HEK293 (cell line): ENCODE data around the gene TATDN2.

Experiments used
- CTCF ChIA-PET: fragments of 350-600 bp; formaldehyde crosslinking; extraction: SDS; loops from one replicate; lab custom pipeline; 2021; ENCODE audit warnings: antibody characterized with exemption; lab: Yijun Ruan, JAX
- POLR2A ChIA-PET: fragments of 300-600 bp; formaldehyde crosslinking; extraction: SDS; loops from one replicate; lab custom pipeline; 2020; ENCODE audit warnings: antibody characterized with exemption, inconsistent platforms; lab: Yijun Ruan, JAX
- H3K27ac ChIP-seq: fragments of 200-500 bp; sonication (Bioruptor generic); 2 replicates; pipeline ENCODE4 v1.5.1; 2014; ENCODE audit warnings: low read depth, low read length, control low read depth, inconsistent platforms; ENCODE audit errors: extremely low read depth
- H3K36me3 ChIP-seq, 2 experiments: fragments of 200-500 bp in 1 of 2; sonication (Bioruptor generic) in 1 of 2; 1 replicate in 1 of 2; 2 replicates in 1 of 2; pipeline ENCODE4 v1.5.1; 2014 to 2017; ENCODE audit warnings: inconsistent platforms in 2 of 2, low read length in 2 of 2; ENCODE audit not compliant: control insufficient read depth in 2 of 2, insufficient read depth in 1 of 2
- H3K4me1 ChIP-seq: fragments of 200-500 bp; sonication (Bioruptor generic); 2 replicates; pipeline ENCODE4 v1.5.1; 2014; ENCODE audit warnings: mild to moderate bottlenecking, low read length, inconsistent platforms; ENCODE audit not compliant: control insufficient read depth, insufficient read depth
- H3K4me3 ChIP-seq: 2 replicates; pipeline ENCODE4 v1.5.1; 2011; ENCODE audit warnings: low read depth, mild to moderate bottlenecking, control low read depth, low read length, moderate library complexity
- H3K9me3 ChIP-seq: fragments of 200-500 bp; sonication (Bioruptor generic); 2 replicates; pipeline ENCODE4 v1.5.1; 2014; ENCODE audit warnings: low read depth, low read length, inconsistent platforms; ENCODE audit not compliant: control insufficient read depth, insufficient read depth
- GLI2 ChIP-seq: fragments of 450-650 bp; formaldehyde crosslinking; IDR thresholded peaks from 2 replicates; pipeline ENCODE4; 2017; ENCODE audit warnings: missing biosample characterization, missing genetic modification characterization, low read depth, borderline replicate concordance
- GLIS1 ChIP-seq: fragments of 450-650 bp; formaldehyde crosslinking; IDR thresholded peaks from 2 replicates; pipeline ENCODE4 v1.5.1; 2016; ENCODE audit warnings: missing biosample characterization, missing genetic modification characterization
- GLIS2 ChIP-seq: fragments of 450-650 bp; formaldehyde crosslinking; IDR thresholded peaks from 2 replicates; pipeline ENCODE4 v1.5.1; 2016; ENCODE audit warnings: missing biosample characterization, missing genetic modification characterization
- INSM2 ChIP-seq: fragments of 450-650 bp; formaldehyde crosslinking; IDR thresholded peaks from 2 replicates; pipeline ENCODE4 v1.5.1; 2016; ENCODE audit warnings: missing biosample characterization, missing genetic modification characterization
- MEIS1 ChIP-seq: sonication (generic); formaldehyde crosslinking; IDR thresholded peaks from 2 replicates; pipeline ENCODE4 v1.8.1; 2022; ENCODE audit warnings: missing genetic modification reagents, mild to moderate bottlenecking, borderline replicate concordance
- PRDM6 ChIP-seq: fragments of 450-650 bp; formaldehyde crosslinking; IDR thresholded peaks from 2 replicates; pipeline ENCODE4 v1.5.1; 2017; ENCODE audit warnings: missing biosample characterization, missing genetic modification characterization
- SP7 ChIP-seq: fragments of 450-650 bp; formaldehyde crosslinking; IDR thresholded peaks from 2 replicates; pipeline ENCODE4 v1.5.1; 2016; ENCODE audit warnings: missing biosample characterization, missing genetic modification characterization
- ZBTB49 ChIP-seq: fragments of 450-650 bp; formaldehyde crosslinking; IDR thresholded peaks from 2 replicates; pipeline ENCODE4 v1.5.1; 2016; ENCODE audit warnings: missing biosample characterization, missing genetic modification characterization, low read depth
- ZNF146 ChIP-seq: fragments of 450-650 bp; formaldehyde crosslinking; IDR thresholded peaks from 2 replicates; pipeline ENCODE4 v1.5.1; 2016; ENCODE audit warnings: missing biosample characterization, missing genetic modification characterization
- ZNF2 ChIP-seq: fragments of 450-650 bp; formaldehyde crosslinking; IDR thresholded peaks from 2 replicates; pipeline ENCODE4 v1.5.1; 2016; ENCODE audit warnings: missing biosample characterization, missing genetic modification characterization
- ZNF24 ChIP-seq: fragments of 450-650 bp; formaldehyde crosslinking; IDR thresholded peaks from 2 replicates; pipeline ENCODE4 v1.5.1; 2016; ENCODE audit warnings: missing biosample characterization, missing genetic modification characterization
- ZNF280C ChIP-seq: fragments of 450-650 bp; formaldehyde crosslinking; IDR thresholded peaks from 2 replicates; pipeline ENCODE4 v1.5.1; 2016; ENCODE audit warnings: missing biosample characterization, missing genetic modification characterization
- ZNF398 ChIP-seq: fragments of 450-650 bp; formaldehyde crosslinking; IDR thresholded peaks from 2 replicates; pipeline ENCODE4 v1.5.1; 2017; ENCODE audit warnings: missing biosample characterization, missing genetic modification characterization
- ZNF521 ChIP-seq: fragments of 450-650 bp; formaldehyde crosslinking; IDR thresholded peaks from 2 replicates; pipeline ENCODE4 v1.5.1; 2017; ENCODE audit warnings: missing biosample characterization, mild to moderate bottlenecking, missing genetic modification characterization
- ZNF629 ChIP-seq: fragments of 450-650 bp; formaldehyde crosslinking; IDR thresholded peaks from 2 replicates; pipeline ENCODE4 v1.5.1; 2017; ENCODE audit warnings: missing biosample characterization, missing genetic modification characterization

The TATDN2 gene

GRCh38 chr3:10289787-10290355 lies 41.6 kb downstream of the TATDN2 start:
- TF ChIP-seq ZNF146 (tag by site-specific recombination): no peak
- TF ChIP-seq GLIS2: 0 out of 2 replicates have a peak, but pooled peaks have one; percentile 18
- TF ChIP-seq, all 188 proteins: peak for 1
- Histone ChIP-seq H3K27ac (no peak overlapping the region), H3K4me3 (no peak overlapping the region), H3K36me3 (peaks cover 4 to 80% of the 10 kb centered on the region in 2 experiments; a peak in 2 of 3 replicates), H3K9me3 (no peaks in the 10 kb centered on the region), H3K4me1 (peaks cover 7% of the 10 kb centered on the region; the same call in 1 of the 2 replicates)
- ChIA-PET CTCF (interaction anchor here (0.6 kb wide), 2 partner anchors 33 to 103 kb away, joined by 3 read pairs; no protein-coding TSS in a partner anchor), POLR2A (interaction anchor here (1.1 to 1.9 kb wide), 2 partner anchors 31 to 41 kb away, joined by 4 to 5 read pairs; partner anchors contain the start of genes SEC13 and TATDN2)

- TF ChIP-seq SP7 (tag by site-specific recombination): no peak
- TF ChIP-seq GLIS1: no peak
- TF ChIP-seq ZNF280C (tag by site-specific recombination): no peak
- TF ChIP-seq ZNF2 (tag by site-specific recombination): no peak
- no peak for TF ChIP-seq ZBTB49 (tag by site-specific recombination)
- no peak for TF ChIP-seq PRDM6 (tag by site-specific recombination)
- no peak for TF ChIP-seq ZNF629 (tag by site-specific recombination)
- no peak for TF ChIP-seq INSM2 (tag by site-specific recombination)
- TF ChIP-seq ZNF24: no peak
- TF ChIP-seq GLI2 (tag by site-specific recombination): no peak
- TF ChIP-seq ZNF398 (tag by site-specific recombination): no peak
- TF ChIP-seq ZNF521 (tag by site-specific recombination): no peak
- no peak for TF ChIP-seq MEIS1 (CRISPR knock-in tag)
- TF ChIP-seq, all 188 proteins: peak for 0
- ChIA-PET CTCF (interaction anchor here (0.6 kb wide), 1 partner anchor 103 kb away, joined by 3 read pairs; no protein-coding TSS in a partner anchor), POLR2A (interaction anchor here (1.1 to 1.9 kb wide), 2 partner anchors 30 to 42 kb away, joined by 4 to 5 read pairs; partner anchors contain the start of genes SEC13 and TATDN2)
- Histone ChIP-seq H3K27ac (no peak overlapping the region), H3K9me3 (no peaks in the 10 kb centered on the region), H3K4me3 (no peak overlapping the region), H3K4me1 (peaks cover 7% of the 10 kb centered on the region; the same call in 1 of the 2 replicates), H3K36me3 (peaks cover 12 to 79% of the 10 kb centered on the region in 2 experiments; a peak in 2 of 3 replicates)
Measured at GRCh38 chr3:10290481-10291176, 42.4 kb downstream of the TATDN2 start.
